GM12878 (cell line): ENCODE data around the gene ZNF772.

Source experiments
- GABPA ChIP-seq: IDR thresholded peaks from 2 replicates; pipeline ENCODE4 v1.6.1; 2014; ENCODE audit warnings: antibody characterized with exemption, low read depth, mild to moderate bottlenecking, inconsistent platforms
- POLR2AphosphoS5 ChIP-seq: IDR thresholded peaks from 2 replicates; pipeline ENCODE4 v1.6.1; 2011; ENCODE audit warnings: mild to moderate bottlenecking, low read length, inconsistent platforms
- POU2F2 ChIP-seq: IDR thresholded peaks from 3 replicates; pipeline ENCODE4 v1.6.1; 2011; ENCODE audit warnings: low read depth, mild to moderate bottlenecking, low read length, borderline replicate concordance
- RFX5 ChIP-seq: IDR thresholded peaks from 2 replicates; pipeline ENCODE4 v1.6.1; 2011; ENCODE audit warnings: low read depth, low read length, improper control_type of control experiment
- TF ChIP-seq, protein P1 (sequence below), 3 experiments: IDR thresholded peaks in 2 of 3; conservative IDR thresholded peaks in 1 of 3; 2 replicates each; pipeline ENCODE4 v1.5.1; 2011; ENCODE audit warnings: low read depth in 3 of 3, low read length in 3 of 3, mild to moderate bottlenecking in 3 of 3, control low read depth in 2 of 3, moderate library complexity in 2 of 3, inconsistent platforms in 1 of 3, mixed read lengths in 1 of 3; ENCODE audit not compliant: control insufficient read depth in 2 of 3, insufficient read depth in 1 of 3; ENCODE audit errors: extremely low read depth in 1 of 3
- TF ChIP-seq, protein P2 (sequence below): IDR thresholded peaks from 2 replicates; pipeline ENCODE4 v1.6.1; 2012; ENCODE audit warnings: low read depth, low read length, improper control_type of control experiment

- TF ChIP-seq POU2F2 (no peak), RFX5 (no peak), POLR2AphosphoS5 (no peak), GABPA (no peak)
- TF ChIP-seq, protein P1, sequence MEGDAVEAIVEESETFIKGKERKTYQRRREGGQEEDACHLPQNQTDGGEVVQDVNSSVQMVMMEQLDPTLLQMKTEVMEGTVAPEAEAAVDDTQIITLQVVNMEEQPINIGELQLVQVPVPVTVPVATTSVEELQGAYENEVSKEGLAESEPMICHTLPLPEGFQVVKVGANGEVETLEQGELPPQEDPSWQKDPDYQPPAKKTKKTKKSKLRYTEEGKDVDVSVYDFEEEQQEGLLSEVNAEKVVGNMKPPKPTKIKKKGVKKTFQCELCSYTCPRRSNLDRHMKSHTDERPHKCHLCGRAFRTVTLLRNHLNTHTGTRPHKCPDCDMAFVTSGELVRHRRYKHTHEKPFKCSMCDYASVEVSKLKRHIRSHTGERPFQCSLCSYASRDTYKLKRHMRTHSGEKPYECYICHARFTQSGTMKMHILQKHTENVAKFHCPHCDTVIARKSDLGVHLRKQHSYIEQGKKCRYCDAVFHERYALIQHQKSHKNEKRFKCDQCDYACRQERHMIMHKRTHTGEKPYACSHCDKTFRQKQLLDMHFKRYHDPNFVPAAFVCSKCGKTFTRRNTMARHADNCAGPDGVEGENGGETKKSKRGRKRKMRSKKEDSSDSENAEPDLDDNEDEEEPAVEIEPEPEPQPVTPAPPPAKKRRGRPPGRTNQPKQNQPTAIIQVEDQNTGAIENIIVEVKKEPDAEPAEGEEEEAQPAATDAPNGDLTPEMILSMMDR (IDR thresholded peaks at IDR 0.05 in 2 of 3, conservative IDR thresholded peaks at IDR 0.05 in 1 of 3; ENCODE audit: control insufficient read depth in 2 of 3, extremely low read depth in 1 of 3, insufficient read depth in 1 of 3, low read depth in 3 of 3, low read length in 3 of 3) = no peak
- TF ChIP-seq, protein P2, sequence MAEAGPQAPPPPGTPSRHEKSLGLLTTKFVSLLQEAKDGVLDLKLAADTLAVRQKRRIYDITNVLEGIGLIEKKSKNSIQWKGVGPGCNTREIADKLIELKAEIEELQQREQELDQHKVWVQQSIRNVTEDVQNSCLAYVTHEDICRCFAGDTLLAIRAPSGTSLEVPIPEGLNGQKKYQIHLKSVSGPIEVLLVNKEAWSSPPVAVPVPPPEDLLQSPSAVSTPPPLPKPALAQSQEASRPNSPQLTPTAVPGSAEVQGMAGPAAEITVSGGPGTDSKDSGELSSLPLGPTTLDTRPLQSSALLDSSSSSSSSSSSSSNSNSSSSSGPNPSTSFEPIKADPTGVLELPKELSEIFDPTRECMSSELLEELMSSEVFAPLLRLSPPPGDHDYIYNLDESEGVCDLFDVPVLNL = no peak
These were observed 3.7 kb downstream of the ZNF772 start for GRCh38 chr19:57473646-57474045.
